GM18502 (cell line): ENCODE measurements around the gene NUDT7.

Experiments
- ATAC-seq: cut with Tn5 transposase; IDR thresholded peaks from one replicate; pipeline ENCODE4 v1.9.1; 2021; ENCODE audit warnings: mild to moderate bottlenecking; ENCODE audit not compliant: unreplicated experiment, poor library complexity

NUDT7 gene

DNA sequence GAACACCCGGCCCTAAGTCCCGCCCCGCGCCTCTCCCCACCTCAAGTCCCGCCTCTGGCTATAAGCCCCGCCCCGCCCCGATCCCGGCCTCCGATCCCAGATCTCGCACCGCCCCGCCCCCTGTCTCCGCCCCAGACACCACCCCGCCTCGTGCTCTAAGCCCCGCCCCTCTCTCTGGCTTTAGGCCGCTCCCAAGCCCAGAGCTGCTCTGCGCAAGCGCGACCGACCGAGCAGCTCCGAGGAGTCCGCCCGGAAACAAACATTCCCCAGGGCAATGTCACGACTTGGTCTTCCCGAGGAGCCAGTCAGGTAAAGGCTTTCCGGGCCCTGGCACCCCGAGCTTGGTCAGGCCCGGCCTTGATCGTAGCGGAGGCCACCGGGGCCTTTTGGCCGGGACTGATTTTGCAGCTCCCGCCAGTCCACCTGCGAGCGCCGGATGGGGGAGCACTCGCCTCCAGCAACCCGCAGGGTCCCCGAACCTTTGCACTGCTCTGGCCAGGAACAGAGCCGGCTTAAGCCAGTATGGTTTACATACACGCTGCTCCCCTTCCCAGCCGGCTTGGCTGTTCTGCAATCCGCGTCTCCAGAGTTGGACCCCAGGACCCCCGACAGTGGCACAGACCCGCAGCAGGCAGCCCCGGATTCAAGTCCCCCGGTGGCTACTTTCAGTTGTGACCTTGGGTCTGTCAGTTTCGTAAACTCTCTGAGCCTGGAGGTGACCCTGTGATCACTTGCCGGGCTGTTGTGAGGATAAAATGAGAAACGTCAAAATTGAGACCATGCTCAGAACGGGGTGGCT lies at the start of gene NUDT7:
Gene NUDT7 (plus strand): TSS at position 206 of the 799 bp plus-strand sequence. CDS start 69 bp downstream, at position 275.
- ATAC-seq: peak; percentile 88

DNA sequence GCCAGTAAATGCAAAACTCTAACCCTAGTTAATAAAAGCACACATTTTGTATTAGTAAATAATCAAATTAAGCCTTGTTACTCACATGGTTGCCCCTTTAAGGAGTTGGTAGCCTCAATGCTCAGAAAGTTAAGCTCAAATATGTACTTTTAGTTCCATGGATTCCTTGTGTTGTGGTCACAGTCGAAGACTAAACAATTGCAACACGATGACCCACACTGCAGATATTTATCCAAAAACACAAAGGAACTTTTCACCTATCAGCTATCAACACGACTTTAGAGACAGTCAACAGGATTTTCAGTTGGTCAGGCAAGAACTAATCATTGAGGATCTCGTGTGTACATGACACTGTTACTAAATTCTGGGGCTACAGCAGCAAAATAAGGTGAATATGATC lies 47.4 kb upstream of the NUDT7 start:
- ATAC-seq: no peak

DNA sequence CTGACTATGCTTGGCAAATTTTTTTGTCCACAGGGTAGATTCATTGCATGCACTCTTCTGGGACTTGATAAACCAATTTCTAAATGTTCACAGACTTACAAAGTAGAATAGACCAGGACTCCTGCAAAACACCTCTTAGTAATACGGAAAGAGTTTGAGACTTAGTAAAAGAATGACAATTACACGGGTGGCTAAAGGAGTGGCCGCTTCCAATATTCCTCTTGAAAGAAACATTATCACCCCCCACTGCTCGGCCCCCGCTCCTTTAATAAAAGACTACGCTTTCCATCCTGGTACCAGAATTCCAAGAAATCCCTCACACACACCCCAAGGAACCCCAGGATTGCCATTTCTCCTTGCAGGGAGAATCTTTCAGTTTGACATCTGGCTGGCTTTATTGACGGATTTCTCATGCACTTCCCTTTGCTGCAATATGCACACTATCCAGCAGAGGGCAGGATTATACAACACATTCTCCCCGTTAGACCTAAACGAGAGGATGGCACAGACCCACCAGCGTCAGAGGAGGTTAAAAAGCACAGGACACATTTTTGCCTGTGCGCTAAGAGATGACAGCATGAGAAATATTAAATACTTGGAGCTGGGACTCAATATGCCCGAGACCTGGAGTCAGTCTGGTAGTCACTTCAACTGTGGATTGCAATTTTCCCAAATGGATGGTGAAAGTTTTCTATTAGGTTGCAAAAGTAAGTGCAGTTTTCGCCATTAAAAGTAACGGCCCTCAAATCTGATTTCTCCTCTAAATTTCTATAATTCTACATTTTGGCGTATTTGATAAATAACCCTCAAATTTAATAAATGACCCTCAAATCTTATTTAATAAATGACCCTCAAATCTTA lies 46.6 kb upstream of the NUDT7 start:
- ATAC-seq: peak; percentile 69

DNA sequence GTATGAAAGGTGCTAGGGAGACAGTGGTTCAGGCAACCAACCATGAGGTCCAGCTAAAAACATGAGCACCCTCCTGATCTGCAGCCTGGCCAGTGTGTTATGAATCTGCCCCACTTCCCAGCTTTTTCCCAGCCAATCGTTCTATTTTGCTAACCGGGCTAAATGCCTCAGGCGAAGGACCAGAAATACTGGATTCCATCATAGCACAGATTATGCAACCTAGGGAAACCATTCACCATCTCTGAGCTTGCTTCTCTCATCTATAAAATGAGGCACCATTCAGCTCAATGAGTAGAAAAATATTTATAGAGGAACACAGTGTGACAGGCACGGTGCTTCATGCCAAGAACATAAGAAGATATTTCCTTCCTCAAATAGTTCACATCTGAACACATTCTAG lies 45.2 kb upstream of the NUDT7 start:
- ATAC-seq: no peak

DNA sequence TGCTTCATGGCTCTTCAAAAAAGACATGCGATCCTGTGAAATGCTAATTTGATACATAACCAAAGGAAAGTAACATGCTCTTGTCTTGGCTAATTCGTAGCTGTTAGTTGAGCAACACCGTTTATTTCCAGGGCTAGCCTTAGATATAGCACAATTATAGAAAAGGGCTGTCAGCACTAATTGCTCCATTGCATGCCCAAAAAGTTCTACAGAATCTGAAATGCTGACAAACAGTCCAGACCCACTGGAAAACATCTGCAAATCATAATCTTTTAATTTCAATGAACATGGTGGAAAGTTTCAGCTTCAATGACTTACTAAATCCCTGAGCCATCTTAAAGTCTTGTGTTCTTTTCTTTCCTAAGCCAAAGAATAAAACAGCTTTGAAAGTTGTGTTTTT lies 42.9 kb upstream of the NUDT7 start:
- no peak for ATAC-seq

DNA sequence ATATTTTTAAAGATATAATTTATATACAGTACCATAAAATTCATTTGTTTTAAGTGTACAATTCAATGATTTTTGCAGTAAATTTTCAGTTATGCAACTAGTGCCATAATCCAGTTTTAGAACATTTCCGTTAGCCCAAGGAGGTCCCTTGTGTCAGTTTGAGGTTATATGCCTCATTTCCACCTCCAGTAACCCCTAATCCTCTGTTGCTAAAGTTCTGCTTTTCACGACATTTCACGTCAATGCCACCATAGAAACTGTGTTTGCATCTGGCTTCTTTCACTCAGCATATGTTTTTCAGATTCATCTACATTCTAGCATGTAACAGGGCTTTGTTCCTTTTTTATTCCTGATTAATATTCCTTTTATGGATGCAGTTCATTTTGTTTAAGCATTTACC lies 42.4 kb upstream of the NUDT7 start:
- no peak for ATAC-seq

DNA sequence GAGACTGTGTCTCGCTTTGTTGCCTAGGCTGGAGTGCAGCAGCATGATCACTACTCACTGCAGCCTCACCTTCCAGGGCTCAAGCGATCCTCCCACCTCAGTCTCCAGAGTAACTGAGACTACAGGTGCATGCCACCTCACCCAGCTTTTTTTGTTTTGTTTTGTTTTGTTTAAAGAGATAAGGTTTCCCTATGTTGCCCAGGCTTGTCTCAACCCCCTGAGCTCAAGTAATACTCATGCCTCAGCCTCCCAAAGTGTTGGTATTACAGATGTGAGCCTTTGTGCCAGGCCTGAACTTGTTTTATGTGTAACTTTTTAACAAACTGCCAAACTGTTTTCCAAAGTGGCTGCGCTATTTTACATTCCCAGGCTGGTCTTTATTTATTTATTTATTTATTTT lies 41.8 kb upstream of the NUDT7 start:
- no peak for ATAC-seq

DNA sequence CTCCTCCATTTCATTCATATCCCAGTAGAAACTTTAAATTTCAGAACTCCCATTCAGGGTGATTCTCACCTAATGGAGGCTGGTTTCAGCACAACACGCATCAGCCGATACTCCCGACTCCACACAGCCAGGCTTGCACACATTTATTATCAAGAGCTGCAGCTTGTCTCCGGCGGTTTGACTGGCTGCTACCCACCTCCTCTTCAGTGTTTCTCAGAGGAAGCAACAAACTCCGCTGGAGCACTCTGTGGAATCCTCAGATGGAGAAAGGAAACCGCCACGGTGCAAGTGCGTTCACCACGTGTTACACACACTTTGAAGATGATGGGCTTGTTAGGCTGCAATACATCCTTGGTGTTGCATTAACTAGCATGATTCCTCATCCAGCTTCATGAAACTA lies 39.7 kb upstream of the NUDT7 start:
- ATAC-seq: no peak

DNA sequence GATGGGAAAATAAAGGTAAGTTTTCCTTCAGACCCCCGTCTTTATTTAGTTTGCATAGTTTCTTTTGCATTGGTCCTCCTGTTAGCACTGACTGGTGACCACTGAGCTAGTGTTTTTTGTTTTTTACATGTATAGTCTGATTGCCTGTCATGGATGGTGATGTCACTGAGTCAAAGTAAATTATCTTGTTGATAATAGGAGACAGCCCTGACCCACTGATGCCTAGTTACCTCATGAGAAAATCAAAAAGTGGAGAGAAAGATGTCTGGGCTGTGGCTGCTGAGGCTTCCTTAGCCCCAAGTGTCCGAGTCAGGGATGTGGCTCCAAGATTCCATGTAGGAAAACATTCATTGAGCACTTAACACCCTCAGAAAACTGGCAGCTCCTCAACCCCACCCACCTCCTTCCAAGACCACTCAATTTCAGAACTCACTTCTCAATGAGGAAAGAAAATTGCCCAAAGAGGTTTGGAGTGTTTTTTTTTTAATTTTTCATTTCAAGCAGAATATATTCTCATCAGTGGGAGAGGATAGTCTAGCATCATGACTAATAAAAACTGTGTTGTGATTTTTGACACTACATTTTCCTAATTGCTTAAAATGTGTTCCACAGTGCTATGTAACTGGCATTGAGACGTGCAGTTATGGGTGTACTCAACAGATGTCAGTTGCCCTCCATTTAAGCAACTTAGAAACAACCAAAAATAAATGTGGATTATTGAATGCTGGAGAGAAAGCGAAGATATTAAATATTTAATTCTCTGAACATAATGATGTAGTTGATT lies 38.7 kb upstream of the NUDT7 start:
- no peak for ATAC-seq

DNA sequence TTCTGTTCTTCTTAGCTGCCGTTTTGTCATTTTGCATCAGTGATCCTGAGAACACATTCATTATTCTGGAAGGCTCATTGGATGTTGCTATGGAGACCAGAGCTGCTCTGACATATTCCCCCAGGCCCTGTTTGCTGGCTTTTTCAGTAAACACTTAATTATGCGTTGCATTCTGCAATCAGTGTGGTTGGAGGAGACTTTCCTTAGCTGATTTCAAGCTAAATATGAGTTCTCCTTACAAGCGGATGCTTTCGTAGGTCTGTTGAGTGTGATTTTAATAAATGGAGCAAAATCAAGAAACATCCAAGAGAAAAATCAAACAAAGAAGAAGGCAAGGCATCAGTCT lies 38.2 kb upstream of the NUDT7 start:
- no peak for ATAC-seq

DNA sequence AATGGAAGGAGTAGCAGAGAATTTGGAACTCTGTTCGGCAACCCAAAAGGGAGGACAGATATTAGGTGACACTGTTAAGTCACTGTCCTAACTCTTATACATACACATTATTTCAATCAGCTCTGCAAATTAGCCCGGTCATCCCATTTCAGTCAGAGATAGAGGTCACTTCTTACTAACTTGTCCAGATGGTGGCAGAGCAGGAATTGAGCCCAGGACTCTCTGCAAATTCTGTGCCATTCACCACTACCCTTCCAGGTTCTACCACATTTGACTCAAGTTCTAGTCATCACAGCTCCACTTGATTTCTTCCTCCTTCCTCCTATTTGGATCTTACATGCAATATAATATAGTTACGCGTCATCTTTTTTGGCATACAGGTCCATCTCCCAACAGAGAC lies 35.9 kb upstream of the NUDT7 start:
- ATAC-seq: no peak

DNA sequence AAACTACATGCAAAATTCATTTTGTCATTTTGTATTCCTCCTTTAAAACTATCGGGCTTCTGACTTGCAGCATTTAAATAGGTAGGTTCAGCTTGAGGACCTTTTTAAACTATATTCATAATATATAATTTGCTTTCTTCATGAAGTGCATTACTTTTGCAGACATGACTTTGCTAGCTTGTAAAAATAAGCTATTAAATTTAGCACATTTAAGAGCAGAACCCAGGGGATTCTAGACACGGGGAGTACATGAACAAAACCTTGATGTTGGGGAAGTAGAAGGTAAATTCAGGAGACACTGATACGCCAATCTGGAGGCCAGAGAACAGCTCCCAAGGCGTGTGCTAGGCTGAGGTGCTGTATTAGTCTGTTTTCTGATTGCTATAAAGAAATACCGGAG lies 32.3 kb upstream of the NUDT7 start:
- ATAC-seq: no peak

DNA sequence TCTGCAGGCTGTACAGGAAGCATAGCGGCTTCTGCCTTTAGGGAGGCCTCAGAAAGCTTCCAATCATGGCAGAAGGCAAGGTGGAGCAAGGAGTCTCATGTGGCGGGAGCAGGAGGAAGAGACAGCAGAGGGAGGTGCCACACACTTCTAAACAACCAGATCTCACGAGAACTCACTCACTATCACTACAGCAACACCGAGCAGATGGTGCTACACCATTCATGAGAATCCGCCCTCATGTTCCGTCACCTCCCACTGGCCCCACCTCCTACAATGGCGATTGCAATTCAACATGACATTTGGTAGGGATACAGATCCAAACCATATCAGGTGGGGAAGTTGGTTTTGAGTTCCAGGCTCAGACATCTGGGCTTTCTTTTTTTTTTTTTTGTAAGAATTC lies 31.9 kb upstream of the NUDT7 start:
- no peak for ATAC-seq

DNA sequence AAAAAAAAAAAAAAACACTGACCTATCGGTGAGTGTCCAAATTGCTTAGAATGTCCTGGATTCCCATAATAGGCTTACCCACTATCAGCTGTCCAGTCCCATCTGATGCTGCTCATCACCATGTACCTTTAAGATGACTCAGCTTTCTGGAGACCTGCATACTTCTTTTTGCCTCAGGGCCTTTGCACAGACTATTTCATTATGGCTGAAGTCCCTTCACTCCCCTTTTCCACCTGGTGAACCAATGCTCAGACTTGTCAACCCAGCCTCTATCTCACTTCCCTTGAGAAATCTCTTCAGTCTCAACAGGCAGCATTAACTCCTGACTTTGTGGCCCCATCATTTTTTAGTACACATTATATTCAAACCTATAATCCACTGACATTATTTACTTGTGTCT lies 29.7 kb upstream of the NUDT7 start:
- ATAC-seq: no peak

DNA sequence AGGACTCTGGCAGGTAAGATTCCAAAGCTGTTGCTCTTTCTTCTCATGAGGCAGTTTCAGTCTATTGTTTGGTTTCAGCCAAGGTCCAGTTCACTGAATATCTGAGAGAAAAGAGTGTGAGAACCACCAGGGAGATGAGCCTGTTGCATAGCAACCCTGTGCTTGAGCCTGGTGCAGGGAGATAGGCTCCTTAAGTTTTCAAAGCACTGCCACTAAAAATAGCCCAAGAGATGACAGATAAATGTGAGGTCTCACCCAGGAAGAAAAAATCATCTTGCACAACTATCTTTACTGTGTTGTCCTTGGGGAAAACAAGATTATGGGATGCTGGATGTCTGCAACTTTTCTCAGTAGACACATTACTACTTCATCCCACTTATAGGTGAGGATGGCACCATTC lies 26.2 kb upstream of the NUDT7 start:
- no peak for ATAC-seq

DNA sequence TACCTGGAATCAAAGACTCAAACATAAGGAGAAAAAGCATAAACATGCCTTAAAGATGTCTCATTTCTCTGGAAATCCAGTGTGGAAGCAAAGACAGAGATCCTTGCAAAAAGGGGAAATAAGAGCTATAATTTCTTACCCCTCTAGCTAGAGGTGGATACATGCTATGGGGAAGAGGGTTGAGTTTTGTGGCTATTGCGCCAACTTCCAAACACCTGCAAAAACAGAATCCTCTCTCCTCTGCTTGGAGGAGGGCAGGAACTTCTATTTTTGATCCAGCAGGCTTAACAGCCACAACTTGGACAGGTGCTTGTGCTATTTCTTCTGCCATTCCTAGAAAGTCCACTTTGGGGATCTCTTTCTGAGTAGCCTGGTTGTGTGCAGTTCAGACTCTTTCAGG lies 21.5 kb upstream of the NUDT7 start:
- ATAC-seq: no peak

DNA sequence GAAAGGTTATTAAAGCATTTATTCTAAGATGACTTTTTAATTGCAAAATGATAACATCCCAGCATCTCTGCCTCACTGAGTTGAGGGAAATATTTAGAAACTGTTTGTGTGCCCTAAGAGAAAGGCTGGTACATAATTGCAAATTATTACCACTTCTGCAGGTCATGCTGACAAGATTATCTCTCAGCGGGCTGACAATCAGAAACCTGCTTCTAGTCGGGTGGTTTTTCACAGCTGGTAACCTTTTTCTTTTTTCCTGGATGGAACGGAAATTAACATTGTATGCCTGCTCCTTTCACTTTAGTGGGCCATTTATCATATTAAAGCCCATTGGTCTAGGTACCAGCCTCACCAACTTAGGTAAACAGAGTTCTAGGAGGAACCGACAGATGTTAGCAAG lies 17.0 kb upstream of the NUDT7 start:
- ATAC-seq: no peak

DNA sequence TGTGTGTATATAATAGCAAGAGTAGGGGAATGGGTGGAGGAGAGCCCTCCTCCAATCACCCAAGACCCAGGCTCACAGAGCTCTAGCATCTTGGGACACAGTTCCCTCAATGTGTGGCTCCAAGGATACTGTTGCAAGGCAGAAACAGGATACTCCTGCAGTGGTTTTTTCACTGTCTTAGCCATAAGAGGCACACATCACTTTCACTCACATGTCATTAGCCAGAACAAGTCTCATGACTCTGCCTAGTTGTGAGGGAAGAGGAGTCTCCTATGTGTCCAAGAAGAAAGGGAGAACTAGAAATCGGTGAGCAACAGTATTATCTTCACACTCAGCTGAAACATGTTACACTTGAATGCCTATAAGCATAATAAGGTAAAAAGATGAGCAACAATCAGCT lies 11.1 kb upstream of the NUDT7 start:
- ATAC-seq: no peak

DNA sequence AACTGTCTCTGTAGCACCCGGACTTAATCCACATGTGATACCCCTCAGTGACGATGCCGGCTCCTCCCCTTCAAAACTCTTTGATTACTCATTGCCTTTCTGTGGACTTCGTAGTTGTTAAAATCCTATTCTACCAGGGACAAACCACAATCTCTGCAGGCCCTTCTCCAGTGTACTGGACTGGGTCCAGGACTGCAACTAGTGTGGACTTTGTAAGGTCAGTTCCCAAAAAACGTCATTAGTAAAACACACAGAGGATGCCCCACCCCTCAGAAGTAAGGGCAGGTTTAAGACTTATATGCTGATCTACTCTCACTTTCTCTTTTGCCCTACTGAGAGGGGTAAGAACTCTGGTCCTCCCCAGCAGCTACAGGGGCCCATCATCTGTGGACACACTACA lies 10.5 kb upstream of the NUDT7 start:
- ATAC-seq: no peak

DNA sequence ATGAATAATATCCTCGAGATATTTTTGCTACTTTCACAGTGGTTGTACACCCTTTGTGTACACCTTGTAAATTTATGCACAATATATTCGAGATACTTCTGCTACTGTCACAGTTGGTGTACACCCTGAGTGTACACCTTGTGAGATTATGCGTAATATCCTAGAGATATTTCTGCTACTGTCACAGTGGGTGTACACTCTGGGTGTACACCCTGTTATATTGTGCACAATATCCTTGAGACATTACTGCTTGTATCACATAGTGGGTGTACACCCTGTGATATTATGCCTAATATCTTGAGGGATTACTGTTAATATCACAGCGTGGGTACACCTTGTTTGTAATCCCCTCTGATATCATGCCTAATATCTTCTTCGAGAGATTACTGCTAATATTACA lies 7.2 kb upstream of the NUDT7 start:
- ATAC-seq: no peak

DNA sequence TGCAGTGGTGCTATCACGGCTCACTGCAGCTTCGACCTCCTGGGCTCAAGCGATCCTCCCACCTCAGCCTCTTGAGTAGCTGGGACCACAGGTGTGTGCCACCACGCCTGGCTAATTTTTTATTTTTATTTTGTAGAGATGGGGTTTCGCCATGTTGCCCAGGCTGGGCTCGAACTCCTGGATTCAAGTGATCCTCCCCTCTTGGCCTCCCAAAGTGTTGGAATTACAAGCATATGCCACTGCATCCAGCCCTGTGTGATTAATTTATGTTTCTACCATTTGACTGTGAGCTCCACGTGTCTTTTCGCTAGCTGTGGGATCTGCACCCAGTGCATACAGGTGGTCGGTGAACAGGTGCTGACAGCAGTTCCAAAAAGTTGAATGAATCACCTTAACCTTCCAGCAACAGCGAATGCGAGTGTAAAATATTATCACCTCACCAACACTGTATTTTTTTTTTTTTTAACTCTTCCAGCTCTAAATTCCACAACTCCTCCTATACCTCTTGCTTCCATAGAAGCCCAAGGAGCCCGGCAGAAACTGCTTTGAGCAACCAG lies 484 bp upstream of the NUDT7 start:
- ATAC-seq: peak; percentile 30
